GM12878 (cell line): ENCODE data around the gene PRKRA. TPM values are rescaled to one million over a fixed set of nuclear protein-coding genes. Genes with fewer than 3 reads are reported as not detected.

ENCODE experiments used
- BACH1 ChIP-seq: fragments of 450-650 bp; IDR thresholded peaks from 2 replicates; pipeline ENCODE4 v1.6.1; 2017; ENCODE audit warnings: mild to moderate bottlenecking, borderline replicate concordance
- EGR1 ChIP-seq, 2 experiments: IDR thresholded peaks; 1 replicate in 1 of 2; 2 replicates in 1 of 2; pipeline ENCODE4 v1.6.1; 2011 to 2012; ENCODE audit warnings: low read depth in 2 of 2, low read length in 2 of 2, borderline replicate concordance in 1 of 2, mild to moderate bottlenecking in 1 of 2, moderate library complexity in 1 of 2
- FOS ChIP-seq: IDR thresholded peaks from 3 replicates; pipeline ENCODE4 v1.6.1; 2011; ENCODE audit warnings: borderline replicate concordance; ENCODE audit not compliant: insufficient read length; ENCODE audit errors: extremely low read depth
- GABPA ChIP-seq: IDR thresholded peaks from 2 replicates; pipeline ENCODE4 v1.6.1; 2014; ENCODE audit warnings: antibody characterized with exemption, low read depth, mild to moderate bottlenecking, inconsistent platforms
- MTA2 ChIP-seq: fragments of 450-650 bp; IDR thresholded peaks from 2 replicates; pipeline ENCODE4 v1.6.1; 2016; ENCODE audit warnings: low read depth, mild to moderate bottlenecking, moderate library complexity
- POLR2AphosphoS2 ChIP-seq: IDR thresholded peaks from 2 replicates; pipeline ENCODE4 v1.6.1; 2011; ENCODE audit warnings: low read depth, mild to moderate bottlenecking, low read length, improper control_type of control experiment, moderate library complexity
- SIN3A ChIP-seq: IDR thresholded peaks from 2 replicates; pipeline ENCODE4 v1.6.1; 2012; ENCODE audit warnings: low read depth, low read length, improper control_type of control experiment
- TCF12 ChIP-seq: IDR thresholded peaks from 2 replicates; pipeline ENCODE4 v1.6.1; 2011; ENCODE audit warnings: low read depth, mild to moderate bottlenecking, low read length
- polyA plus RNA-seq, 11 experiments: library from polyadenylated mRNA; depleted of rRNA in 4 of 11; unstranded in 6 of 11; stranded (reverse) in 5 of 11; fragments of >200 nt; fragmentation: Nextera tagmentation in 4 of 11; fragmentation: Illumina TruSeq in 1 of 11; extraction: Ambion mirVana in 4 of 11; extraction: Trizol in 1 of 11; gene quantifications; 1 replicate in 1 of 11; 2 replicates in 10 of 11; pipeline versions ENCODE4 v1.2.1 to v1.2.3, GENCODE V29; 2011 to 2016; ENCODE audit warnings: inconsistent platforms in 2 of 11, missing spikeins in 2 of 11, low read depth in 1 of 11
- total RNA-seq, 4 experiments: library from RNA; depleted of rRNA in 3 of 4; stranded (reverse); fragments of >200 nt in 3 of 4; fragmentation: Illumina TruSeq in 1 of 4; extraction: Trizol in 1 of 4; gene quantifications; 2 replicates each; pipeline versions ENCODE4 v1.2.1 to v1.2.3, GENCODE V29; 2013 to 2021
- TF ChIP-seq, protein P1 (sequence below): fragments of 450-650 bp; IDR thresholded peaks from 2 replicates; pipeline ENCODE4 v1.6.1; 2017; ENCODE audit warnings: antibody characterized with exemption, mild to moderate bottlenecking, moderate library complexity
- TF ChIP-seq, protein P2 (sequence below): fragments of 450-650 bp; IDR thresholded peaks from 2 replicates; pipeline ENCODE4 v1.6.1; 2017; ENCODE audit warnings: low read depth, mild to moderate bottlenecking, moderate library complexity
- TF ChIP-seq, protein P3 (sequence below): fragments of 450-650 bp; IDR thresholded peaks from 2 replicates; pipeline ENCODE4 v1.6.1; 2016; ENCODE audit warnings: mild to moderate bottlenecking
- TF ChIP-seq, protein P4 (sequence below): IDR thresholded peaks from 2 replicates; pipeline ENCODE4 v1.6.1; 2012; ENCODE audit warnings: low read depth, low read length, improper control_type of control experiment

The PRKRA gene
- total and polyA plus RNA-seq, 10 of the 15 experiments (the other 5 are each of a cell fraction or from before 2014, with no cell fraction given), result 19.1 to 75.6 (median 51.7) TPM

DNA sequence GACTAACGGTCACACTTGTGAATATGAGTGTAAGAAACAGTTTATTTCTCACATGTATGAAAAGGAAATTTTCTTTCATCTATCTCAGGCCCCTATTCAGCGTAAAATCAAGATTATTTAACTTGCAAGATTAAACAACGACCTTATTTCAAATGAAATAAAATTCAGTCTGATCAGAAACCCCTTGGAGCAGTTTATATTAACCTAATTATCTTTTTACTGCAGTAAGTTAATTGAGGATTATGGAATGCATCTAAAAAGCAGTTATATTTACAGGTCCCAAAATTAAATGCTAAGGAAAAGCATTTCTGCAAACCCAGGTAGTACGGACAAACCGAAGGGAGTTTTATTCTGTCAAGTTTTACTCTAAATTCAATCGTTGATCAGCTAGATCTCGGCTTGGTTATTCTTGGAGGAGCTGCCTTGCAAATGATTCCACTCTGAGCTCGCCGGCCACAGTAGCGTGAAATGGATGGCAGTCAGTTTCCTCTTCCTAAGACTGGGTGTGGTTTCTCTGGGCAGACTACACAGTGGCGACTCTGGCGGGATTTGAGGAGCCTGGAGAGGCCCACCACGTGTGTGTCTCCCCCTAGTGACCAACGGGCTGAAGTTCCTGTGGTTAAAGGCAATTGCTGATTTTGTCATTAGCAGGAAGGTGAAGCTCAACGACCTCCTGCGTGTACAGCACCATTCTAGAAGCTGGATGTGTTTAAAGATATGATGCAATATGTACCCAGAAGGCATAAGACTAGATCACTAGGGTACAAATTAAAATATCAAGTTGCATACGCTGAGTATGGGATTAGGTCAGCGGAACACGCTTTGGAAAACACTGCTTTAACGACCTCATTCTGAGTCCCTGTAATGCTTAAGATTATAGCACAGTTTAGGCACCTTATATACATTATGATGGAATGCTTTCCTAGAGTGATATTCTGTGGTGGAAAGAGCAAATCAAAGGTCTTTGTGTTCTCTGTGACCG, 36.4 kb downstream of the PRKRA start (continued):
- TF ChIP-seq SIN3A, result peak; percentile 63; the same call in 1 of the 2 replicates
- peak; percentile 27; the same call in 1 of the 2 replicates for TF ChIP-seq BACH1
- TF ChIP-seq, protein P1, sequence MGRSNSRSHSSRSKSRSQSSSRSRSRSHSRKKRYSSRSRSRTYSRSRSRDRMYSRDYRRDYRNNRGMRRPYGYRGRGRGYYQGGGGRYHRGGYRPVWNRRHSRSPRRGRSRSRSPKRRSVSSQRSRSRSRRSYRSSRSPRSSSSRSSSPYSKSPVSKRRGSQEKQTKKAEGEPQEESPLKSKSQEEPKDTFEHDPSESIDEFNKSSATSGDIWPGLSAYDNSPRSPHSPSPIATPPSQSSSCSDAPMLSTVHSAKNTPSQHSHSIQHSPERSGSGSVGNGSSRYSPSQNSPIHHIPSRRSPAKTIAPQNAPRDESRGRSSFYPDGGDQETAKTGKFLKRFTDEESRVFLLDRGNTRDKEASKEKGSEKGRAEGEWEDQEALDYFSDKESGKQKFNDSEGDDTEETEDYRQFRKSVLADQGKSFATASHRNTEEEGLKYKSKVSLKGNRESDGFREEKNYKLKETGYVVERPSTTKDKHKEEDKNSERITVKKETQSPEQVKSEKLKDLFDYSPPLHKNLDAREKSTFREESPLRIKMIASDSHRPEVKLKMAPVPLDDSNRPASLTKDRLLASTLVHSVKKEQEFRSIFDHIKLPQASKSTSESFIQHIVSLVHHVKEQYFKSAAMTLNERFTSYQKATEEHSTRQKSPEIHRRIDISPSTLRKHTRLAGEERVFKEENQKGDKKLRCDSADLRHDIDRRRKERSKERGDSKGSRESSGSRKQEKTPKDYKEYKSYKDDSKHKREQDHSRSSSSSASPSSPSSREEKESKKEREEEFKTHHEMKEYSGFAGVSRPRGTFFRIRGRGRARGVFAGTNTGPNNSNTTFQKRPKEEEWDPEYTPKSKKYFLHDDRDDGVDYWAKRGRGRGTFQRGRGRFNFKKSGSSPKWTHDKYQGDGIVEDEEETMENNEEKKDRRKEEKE, result no peak
- TF ChIP-seq, protein P2, sequence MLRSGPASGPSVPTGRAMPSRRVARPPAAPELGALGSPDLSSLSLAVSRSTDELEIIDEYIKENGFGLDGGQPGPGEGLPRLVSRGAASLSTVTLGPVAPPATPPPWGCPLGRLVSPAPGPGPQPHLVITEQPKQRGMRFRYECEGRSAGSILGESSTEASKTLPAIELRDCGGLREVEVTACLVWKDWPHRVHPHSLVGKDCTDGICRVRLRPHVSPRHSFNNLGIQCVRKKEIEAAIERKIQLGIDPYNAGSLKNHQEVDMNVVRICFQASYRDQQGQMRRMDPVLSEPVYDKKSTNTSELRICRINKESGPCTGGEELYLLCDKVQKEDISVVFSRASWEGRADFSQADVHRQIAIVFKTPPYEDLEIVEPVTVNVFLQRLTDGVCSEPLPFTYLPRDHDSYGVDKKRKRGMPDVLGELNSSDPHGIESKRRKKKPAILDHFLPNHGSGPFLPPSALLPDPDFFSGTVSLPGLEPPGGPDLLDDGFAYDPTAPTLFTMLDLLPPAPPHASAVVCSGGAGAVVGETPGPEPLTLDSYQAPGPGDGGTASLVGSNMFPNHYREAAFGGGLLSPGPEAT, result peak; percentile 68
- no peak for TF ChIP-seq GABPA
- TF ChIP-seq FOS, result no peak
- peak; percentile 50 for TF ChIP-seq MTA2
- TF ChIP-seq POLR2AphosphoS2, result peak; percentile 52
- TF ChIP-seq EGR1 (IDR thresholded peaks at IDR 0.05; ENCODE audit: borderline replicate concordance in 1 of 2, low read depth in 2 of 2, low read length in 2 of 2), result no peak
- TF ChIP-seq, protein P3, sequence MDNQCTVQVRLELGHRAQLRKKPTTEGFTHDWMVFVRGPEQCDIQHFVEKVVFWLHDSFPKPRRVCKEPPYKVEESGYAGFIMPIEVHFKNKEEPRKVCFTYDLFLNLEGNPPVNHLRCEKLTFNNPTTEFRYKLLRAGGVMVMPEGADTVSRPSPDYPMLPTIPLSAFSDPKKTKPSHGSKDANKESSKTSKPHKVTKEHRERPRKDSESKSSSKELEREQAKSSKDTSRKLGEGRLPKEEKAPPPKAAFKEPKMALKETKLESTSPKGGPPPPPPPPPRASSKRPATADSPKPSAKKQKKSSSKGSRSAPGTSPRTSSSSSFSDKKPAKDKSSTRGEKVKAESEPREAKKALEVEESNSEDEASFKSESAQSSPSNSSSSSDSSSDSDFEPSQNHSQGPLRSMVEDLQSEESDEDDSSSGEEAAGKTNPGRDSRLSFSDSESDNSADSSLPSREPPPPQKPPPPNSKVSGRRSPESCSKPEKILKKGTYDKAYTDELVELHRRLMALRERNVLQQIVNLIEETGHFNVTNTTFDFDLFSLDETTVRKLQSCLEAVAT, result peak; percentile 95
- 0 out of 2 replicates have a peak, but pooled peaks have one; percentile 48 for TF ChIP-seq TCF12
- TF ChIP-seq, protein P4, sequence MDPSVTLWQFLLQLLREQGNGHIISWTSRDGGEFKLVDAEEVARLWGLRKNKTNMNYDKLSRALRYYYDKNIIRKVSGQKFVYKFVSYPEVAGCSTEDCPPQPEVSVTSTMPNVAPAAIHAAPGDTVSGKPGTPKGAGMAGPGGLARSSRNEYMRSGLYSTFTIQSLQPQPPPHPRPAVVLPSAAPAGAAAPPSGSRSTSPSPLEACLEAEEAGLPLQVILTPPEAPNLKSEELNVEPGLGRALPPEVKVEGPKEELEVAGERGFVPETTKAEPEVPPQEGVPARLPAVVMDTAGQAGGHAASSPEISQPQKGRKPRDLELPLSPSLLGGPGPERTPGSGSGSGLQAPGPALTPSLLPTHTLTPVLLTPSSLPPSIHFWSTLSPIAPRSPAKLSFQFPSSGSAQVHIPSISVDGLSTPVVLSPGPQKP, result peak; percentile 55; the same call in 1 of the 2 replicates
